ENCODE measurements around the gene MDN1.
"Not testable (repeated sequence)": the region's sequence is repeated elsewhere in the genome, so short reads cannot be mapped to it uniquely, and the experiment has no call there.

MDN1 gene

GRCh38 chr6:89807581-89807980 lies 12.0 kb downstream of the MDN1 start:
- no peak for DNase-seq

DNA sequence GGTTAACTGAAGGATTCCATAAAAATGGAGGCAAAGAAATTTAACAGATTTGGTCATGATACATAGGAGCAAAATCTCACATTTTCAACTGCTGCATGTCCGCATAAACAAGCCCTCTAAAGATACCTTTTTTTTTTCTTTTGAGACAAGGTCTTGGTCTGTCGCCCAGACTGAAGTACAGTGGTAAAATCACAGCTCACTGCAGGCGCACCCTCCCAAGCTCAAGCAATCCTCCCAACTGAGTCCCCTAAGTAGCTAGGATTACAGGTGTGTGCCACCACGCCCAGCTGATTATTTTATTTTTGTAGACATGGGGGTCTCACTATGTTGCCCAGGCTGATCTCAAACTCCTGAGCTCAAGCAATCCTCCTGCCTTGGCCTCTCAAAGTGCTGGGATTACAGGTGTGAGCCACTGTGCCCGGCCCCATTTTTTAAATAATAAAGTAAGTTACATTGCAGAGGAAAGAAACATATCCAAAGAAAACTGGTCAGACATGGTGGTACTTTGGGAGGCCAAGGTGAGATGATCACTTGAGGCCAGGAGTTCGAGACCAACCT lies 13.7 kb downstream of the MDN1 start:
- no peak for DNase-seq

DNA sequence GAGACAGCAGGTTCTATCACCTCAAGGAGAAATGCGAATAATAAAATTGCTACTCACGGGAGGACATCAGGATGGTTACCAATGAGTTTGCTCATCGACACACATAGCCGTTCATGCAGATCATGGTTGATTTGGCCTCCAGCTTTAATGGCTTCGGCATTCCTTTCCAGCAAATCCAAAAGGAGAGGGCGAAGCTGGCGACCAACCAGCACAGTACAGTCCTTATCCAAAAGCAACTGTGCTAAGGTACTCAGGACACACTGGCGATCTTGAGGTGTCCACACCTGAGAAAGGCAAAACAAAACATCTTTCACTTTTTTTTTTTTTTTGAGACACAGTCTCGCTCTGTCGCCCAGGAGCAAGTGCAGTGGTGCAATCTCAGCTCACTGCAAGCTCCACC lies 16.3 kb downstream of the MDN1 start:
- no peak for DNase-seq

GRCh38 chr6:89799756-89800155 lies 19.8 kb downstream of the MDN1 start:
- DNase-seq = no peak

DNA sequence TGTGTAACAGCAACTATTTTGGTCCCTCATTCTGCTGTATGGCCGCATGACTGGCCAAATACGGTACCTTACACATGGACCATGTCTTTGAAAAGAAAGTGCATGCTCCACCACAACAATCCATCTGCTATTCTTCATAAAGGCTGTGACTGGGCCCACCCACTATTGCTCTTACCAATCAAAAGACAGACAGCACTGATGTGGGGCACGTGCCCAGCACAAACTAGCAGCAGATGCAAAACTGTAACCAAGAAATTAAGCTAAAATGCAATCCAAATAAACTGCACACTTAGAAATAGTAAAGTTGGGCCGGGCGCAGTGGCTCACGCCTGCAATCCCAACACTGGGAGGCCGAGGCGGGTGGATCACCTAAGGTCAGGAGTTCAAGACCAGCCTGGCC lies 20.5 kb downstream of the MDN1 start:
- DNase-seq = no peak

- no peak for DNase-seq
Observed at GRCh38 chr6:89797317-89797716, 22.3 kb downstream of the MDN1 start.

DNA sequence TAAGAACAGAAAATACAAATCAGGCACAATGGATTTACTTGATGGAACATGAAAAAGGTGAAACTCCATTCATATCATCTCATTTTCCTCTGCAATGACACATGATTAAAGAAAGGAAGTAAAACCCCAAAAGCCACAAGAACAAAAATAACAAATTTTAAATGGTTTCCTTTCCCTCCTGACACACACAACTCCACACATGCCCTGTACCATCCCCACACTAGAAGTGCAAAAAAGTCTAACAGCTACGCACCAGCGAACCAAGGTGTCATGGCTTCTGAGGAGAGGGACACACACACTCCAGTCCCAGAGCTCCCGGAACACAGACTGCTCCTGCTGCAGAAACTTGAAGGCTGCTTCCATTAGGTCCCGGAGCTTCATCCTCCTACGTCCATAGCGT lies 25.3 kb downstream of the MDN1 start:
- DNase-seq = no peak

DNA sequence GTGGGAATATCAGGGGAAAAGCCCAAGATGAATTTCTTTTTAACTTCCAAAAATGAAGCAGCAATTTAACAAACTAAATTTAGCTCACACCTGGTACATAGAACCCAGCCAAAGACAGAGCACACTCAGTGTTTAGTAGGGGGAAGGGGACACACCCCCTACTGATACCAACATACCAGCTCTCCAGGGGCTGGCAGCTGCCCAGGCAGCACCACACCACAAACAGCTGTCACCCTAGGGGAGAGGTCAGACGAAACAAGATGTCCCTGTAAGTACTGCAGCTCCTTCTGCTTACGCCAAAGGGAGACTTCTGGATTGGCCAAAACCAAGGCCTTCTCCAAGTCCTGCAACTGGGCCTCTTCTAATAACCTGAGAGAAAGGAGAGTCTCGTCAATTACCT lies 26.0 kb downstream of the MDN1 start:
- no peak for DNase-seq

DNA sequence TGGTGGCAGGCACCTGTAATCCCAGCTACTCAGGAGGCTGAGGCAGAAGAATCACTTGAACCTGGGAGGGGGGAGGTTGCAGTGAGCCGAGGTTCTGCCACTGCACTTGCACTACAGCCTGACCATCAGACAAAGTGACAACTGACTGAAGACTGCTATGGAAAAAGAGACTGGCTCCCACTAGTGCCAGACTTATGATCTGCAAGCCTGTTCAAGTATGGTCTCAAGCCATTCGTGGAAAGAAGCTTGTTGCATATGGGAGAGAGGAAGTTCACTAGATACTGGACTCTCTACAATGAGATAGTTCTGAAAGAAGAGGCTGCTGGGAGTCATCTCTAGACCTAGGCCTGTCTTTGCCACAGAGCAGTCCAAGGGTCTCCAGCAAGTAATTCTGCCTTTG lies 26.7 kb downstream of the MDN1 start:
- no peak for DNase-seq

GRCh38 chr6:89790403-89790802 lies 29.2 kb downstream of the MDN1 start:
- DNase-seq = no peak

DNA sequence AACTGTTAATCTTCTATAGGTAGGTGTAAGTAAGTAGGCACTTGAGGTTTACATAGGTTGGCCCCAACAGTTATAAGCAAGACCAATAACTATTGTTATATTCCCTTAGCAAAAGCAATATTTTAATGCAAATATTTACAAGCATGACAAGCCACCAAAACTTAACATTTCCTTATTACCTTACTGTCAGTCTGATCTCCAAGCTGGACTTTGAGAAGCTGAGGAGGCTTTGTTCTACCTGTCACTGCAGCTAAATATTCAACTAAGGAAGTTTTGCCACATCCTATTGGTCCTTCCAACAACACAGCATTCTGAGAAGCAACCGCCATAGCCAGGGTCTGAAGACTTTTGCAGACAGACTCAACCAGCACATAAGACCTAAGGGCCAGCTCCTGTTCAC lies 29.6 kb downstream of the MDN1 start:
- no peak for DNase-seq

DNA sequence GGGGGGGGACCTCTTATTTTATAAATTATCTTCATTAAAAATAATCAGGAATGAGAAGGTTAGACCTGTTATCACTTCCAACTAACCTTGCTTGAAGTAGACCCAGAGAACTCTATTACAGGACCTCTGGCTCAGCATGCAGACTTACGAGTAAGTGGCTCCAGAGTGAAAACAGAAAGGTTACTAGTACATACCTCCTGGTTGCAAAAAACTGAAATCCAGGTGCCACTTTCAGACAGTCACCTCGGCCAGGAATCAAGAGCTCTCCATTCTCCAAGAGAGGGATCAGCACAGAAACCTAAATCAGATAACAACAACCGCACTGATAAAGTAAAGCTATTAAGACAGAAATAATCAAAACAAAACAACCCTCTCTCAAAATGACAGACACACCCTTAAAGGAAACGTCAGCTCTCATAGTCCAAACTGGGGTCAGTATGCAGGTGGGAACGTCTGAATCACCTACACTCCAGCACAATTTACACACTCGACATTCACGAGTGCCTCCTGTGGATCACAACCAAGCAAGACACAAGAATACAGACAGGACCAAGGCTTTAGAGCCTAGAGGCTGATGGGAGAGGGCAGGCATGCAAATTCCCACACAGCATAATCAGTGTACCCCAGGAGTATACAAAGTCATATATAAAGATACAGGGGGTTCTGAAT lies 31.8 kb downstream of the MDN1 start:
- DNase-seq = no peak

DNA sequence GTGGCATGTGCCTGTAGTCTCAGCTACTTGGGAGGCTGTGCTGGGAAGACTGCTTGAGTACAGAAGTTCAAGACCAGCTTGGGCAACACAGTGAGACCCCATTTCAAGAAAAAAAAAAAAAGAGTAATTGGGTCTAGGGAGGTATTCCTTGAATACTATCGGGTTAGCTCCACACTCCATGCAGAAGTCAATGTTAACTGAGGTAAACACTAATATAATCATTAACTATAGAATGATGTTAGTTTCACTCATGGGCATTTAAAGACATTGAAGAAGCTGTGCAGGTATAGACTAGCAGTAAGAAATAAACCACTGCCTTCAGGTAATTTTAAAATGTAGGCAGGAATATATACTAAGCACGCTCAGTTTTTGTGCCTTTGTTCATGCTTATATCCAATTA lies 32.6 kb downstream of the MDN1 start:
- DNase-seq = no peak

DNA sequence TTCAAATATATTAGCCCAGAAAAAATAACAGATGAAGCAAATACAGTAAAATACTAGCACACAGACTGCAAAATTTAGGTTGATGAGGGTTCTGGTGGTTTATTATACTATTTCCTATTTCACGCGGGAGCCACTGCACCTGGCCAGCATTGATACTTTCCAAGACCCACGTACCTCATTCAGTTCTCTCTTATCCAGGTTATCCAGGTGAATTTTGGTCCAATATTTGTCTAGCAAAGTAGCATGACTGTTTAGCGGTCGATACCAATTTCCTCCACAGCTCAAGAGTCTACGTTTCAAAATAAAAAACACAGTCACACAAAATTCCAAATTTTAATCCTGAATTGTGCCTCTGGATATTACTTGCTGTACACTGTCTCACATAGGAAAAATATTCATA lies 34.8 kb downstream of the MDN1 start:
- DNase-seq = no peak

- DNase-seq = not testable (repeated sequence)
Observed at GRCh38 chr6:89783293-89783692, 36.3 kb downstream of the MDN1 start.

DNA sequence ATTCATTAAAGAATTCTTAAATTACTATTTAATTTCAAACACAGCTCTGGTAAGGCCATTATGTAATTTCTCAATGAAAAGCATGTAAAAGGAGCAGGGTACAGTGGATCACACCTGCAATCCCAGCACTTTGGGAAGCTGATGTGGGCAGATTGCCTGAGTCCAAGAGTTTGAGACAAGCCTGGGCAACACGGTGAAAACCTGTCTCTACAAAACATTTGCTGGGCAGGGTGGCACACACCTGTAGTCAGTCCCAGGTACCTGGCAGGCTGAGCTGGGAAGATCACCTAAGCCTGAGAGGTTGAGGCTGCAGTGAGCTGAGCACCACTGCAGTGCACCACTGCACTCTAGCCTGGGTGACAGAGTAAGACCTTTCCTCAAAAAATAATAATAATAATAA lies 37.4 kb downstream of the MDN1 start:
- no peak for DNase-seq

DNA sequence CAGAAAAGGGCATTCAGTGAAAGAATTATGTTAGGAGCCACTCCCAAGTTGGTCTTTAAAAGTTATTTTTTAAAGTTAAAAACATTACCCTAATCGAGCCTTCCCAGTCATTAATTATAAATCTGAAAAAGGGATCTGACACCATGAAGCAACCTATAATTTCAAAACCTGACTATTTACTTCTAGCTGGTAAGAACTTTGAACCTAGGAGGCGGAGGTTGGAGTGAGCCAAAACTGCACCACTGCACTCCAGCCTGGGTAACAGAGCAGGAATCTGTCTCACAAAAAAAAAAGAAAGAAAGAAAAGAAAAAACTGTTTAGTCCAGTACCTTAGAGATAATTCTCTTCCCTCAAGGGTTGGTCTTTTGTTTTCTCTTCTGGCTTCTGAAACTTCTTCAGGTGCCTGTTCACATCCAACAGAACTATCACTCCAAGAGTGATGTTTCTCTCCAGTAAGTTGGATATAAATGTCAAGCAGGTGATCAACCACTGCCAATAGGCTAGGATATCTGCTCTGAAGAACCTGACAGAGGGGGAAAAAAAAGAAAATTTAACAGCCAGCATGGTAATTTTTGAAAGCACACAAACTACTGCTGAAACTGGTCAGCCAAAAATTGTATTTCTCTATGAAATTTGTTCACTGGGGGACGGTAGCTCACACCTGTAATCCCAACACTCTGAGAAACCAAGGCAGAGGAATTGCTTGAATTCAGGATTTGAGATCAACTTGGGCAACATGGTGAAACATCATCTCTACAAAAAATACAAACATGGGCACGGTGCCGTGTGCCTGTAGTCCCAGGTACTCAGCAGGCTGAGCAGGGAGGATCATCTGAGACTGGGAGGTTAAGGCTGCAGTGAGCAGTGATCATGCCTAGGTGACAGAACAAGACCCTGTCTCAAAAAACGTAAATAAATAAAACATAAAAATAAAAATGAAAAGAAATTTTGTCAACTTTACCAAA lies 38.2 kb downstream of the MDN1 start:
- DNase-seq = no peak

- DNase-seq = no peak
Observed at GRCh38 chr6:89777455-89777854, 42.1 kb downstream of the MDN1 start.

GRCh38 chr6:89776583-89777233 lies 42.9 kb downstream of the MDN1 start:
- no peak for DNase-seq

GRCh38 chr6:89775150-89775549 lies 44.4 kb downstream of the MDN1 start:
- DNase-seq = no peak

DNA sequence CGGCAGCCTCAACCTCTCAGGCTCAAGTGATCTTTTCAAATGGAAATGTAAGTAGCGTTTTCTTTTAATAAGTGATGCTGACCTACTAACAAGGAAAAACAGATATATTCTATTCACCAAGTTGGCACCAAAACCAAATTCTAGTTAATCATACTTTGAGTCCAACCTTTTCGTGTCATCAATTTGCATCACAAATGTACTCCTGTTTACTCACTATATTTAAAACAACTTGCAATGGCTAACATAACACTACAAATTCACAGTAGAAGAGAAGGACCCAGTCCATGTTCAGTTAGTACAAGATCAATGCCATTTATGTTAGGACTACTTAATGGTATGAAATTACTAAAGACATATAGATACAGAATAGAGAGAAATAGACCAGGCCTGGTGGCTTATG lies 50.0 kb downstream of the MDN1 start:
- DNase-seq = no peak

DNA sequence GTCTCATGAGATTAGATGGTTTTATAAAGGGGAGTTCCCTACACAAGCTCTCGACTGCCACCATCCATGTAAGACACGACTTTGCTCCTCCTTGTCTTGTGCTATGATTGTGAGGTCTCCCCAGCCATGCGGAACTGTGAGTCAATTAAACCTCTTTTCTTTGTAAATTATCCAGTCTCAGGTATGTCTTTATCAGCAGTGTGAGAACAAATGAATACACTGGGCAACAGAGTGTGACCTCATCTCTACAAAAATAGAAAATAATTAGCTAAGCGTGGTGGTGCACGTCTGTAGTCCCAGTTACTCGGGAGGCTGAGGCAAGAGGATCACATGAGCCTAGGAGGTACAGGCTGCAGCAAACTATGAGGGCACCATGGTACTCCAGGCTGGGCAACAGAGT lies 51.3 kb downstream of the MDN1 start:
- no peak for DNase-seq

GRCh38 chr6:89763550-89763949 lies 56.0 kb downstream of the MDN1 start:
- no peak for DNase-seq

DNA sequence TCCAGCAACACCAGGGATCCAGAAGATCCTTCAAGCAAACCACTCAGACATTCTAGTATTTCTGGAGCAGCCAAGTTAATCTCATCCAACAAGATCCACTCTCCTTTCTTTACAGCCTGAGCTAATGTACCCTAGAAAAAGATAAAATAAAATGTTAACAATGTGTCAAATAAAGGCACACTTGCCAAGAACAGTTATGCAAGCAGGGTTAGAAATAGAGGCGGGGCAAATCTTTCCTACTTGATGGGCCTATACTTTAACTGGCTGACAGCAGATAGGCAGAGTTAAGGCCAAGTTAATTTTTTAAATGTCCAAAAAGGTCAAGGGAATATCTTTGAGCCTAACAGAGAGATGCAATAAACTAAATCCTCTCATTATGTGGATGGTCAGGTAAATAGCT lies 60.8 kb downstream of the MDN1 start:
- no peak for DNase-seq

Measured in activated CD4-positive, CD25-positive, alpha-beta regulatory T cell (primary cell).